OCI-LY3 (cell line): ENCODE data around the gene PCDHGA6.

Source experiments
- H2AFZ ChIP-seq: fragments of 200-600, 300-600 bp; shearing (Covaris generic); 2 replicates; pipeline ENCODE4 v1.6.0; 2014; ENCODE audit warnings: antibody characterized with exemption, low read depth, low read length
- H3K27ac ChIP-seq: fragments of 200-600, 300-600 bp; sonication (generic); 2 replicates; pipeline ENCODE4 v1.5.1; 2014; ENCODE audit warnings: mild to moderate bottlenecking, low read length, moderate library complexity, mixed read lengths
- H3K27me3 ChIP-seq: fragments of 200-600, 300-600 bp; sonication (generic); 2 replicates; pipeline ENCODE4 v1.6.1; 2014; ENCODE audit warnings: low read depth, low read length, mixed read lengths
- H3K36me3 ChIP-seq: fragments of 200-600, 300-600 bp; sonication (generic); replicated peaks from 2 replicates; pipeline ENCODE3; 2014; ENCODE audit warnings: low read depth, low read length, mixed read lengths
- H3K4me1 ChIP-seq: fragments of 300-600, 200-600 bp; sonication (generic); 2 replicates; pipeline ENCODE4 v1.6.1; 2014; ENCODE audit warnings: low read length, mixed read lengths
- H3K4me2 ChIP-seq: fragments of 200-600, 300-600 bp; sonication (generic); 2 replicates; pipeline ENCODE4 v1.6.1; 2014; ENCODE audit warnings: low read length, mixed read lengths
- H3K4me3 ChIP-seq: fragments of 300-600, 200-600 bp; sonication (generic); 2 replicates; pipeline ENCODE4 v1.5.1; 2014; ENCODE audit warnings: antibody characterized with exemption, mild to moderate bottlenecking, low read length, moderate library complexity
- H3K79me2 ChIP-seq: fragments of 300-600, 200-600 bp; shearing (Covaris generic); 2 replicates; pipeline ENCODE4 v1.6.1; 2014; ENCODE audit warnings: mild to moderate bottlenecking, low read length, mixed read lengths
- H3K9ac ChIP-seq: fragments of 300-600, 200-600 bp; shearing (Covaris generic); 2 replicates; pipeline ENCODE4 v1.6.0; 2014; ENCODE audit warnings: mild to moderate bottlenecking, low read length, moderate library complexity
- H3K9me3 ChIP-seq: fragments of 200-600, 300-600 bp; shearing (Covaris generic); 2 replicates; pipeline ENCODE4 v1.6.1; 2014; ENCODE audit warnings: low read length, mixed read lengths; ENCODE audit not compliant: insufficient read depth
- H4K20me1 ChIP-seq: fragments of 200-600, 300-600 bp; sonication (generic); 2 replicates; pipeline ENCODE4 v1.6.1; 2016; ENCODE audit warnings: low read length, mixed read lengths; ENCODE audit not compliant: insufficient read depth
- EZH2phosphoT487 ChIP-seq: fragments of 200-600 bp; shearing (Covaris generic); IDR thresholded peaks from 2 replicates; pipeline ENCODE4 v1.6.1; 2018; ENCODE audit warnings: antibody characterized with exemption, mixed run types, low read depth
- TF ChIP-seq, protein P1 (sequence below): fragments of 200-600, 300-600 bp; sonication (generic); IDR thresholded peaks from 2 replicates; pipeline ENCODE4 v1.5.1; 2014; ENCODE audit warnings: antibody characterized with exemption, low read length, low read depth

Gene PCDHGA6

DNA sequence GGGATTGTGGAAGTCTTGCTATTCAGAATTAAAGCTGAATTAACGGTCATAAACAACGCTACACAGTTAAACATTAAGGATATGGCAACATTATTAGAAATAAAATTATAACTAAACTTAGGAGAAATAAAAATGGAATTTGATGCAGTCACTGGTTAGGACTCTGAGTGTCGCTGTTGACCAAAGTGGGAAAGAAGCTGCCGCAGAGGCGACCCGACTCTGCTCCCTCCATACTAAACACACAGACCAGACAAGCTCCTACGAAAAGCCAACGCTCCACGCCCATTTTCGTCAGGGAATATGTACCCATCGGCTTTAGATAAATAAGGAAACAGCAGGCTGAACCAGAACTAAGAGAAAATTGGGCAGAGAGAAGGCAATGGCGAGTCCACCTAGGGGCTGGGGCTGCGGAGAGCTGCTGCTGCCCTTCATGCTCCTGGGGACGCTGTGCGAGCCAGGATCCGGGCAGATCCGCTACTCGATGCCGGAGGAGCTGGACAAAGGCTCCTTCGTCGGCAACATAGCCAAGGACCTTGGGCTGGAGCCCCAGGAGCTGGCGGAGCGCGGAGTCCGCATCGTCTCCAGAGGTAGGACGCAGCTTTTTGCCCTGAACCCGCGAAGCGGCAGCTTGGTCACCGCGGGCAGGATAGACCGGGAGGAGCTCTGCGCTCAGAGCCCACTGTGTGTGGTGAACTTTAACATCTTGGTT is 9.6 kb upstream of the PCDHGA6 start, which contains the start of gene PCDHGA5:
PCDHGA5 (plus strand) TSS at position 211 of the 709 bp plus-strand sequence; CDS start at position 380, 169 bp downstream.
- H2AFZ ChIP-seq = no peak within 1 kb of the TSS
- H3K27me3 ChIP-seq = no peaks in the 10 kb centered on the region
- no peak for TF ChIP-seq EZH2phosphoT487
- TF ChIP-seq, protein P1, sequence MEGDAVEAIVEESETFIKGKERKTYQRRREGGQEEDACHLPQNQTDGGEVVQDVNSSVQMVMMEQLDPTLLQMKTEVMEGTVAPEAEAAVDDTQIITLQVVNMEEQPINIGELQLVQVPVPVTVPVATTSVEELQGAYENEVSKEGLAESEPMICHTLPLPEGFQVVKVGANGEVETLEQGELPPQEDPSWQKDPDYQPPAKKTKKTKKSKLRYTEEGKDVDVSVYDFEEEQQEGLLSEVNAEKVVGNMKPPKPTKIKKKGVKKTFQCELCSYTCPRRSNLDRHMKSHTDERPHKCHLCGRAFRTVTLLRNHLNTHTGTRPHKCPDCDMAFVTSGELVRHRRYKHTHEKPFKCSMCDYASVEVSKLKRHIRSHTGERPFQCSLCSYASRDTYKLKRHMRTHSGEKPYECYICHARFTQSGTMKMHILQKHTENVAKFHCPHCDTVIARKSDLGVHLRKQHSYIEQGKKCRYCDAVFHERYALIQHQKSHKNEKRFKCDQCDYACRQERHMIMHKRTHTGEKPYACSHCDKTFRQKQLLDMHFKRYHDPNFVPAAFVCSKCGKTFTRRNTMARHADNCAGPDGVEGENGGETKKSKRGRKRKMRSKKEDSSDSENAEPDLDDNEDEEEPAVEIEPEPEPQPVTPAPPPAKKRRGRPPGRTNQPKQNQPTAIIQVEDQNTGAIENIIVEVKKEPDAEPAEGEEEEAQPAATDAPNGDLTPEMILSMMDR = no peak
- no peak within 1 kb of the TSS for H3K4me3 ChIP-seq
- no peaks in the 10 kb centered on the region for H3K9me3 ChIP-seq
- no peaks in the 10 kb centered on the region for H3K36me3 ChIP-seq
- H3K4me1 ChIP-seq = no peaks in the 10 kb centered on the region
- no peaks in the 10 kb centered on the region for H4K20me1 ChIP-seq
- H3K79me2 ChIP-seq = no peaks in the 10 kb centered on the region
- no peak within 1 kb of the TSS for H3K9ac ChIP-seq
- no peak within 1 kb of the TSS for H3K4me2 ChIP-seq
- no peak within 1 kb of the TSS for H3K27ac ChIP-seq

DNA sequence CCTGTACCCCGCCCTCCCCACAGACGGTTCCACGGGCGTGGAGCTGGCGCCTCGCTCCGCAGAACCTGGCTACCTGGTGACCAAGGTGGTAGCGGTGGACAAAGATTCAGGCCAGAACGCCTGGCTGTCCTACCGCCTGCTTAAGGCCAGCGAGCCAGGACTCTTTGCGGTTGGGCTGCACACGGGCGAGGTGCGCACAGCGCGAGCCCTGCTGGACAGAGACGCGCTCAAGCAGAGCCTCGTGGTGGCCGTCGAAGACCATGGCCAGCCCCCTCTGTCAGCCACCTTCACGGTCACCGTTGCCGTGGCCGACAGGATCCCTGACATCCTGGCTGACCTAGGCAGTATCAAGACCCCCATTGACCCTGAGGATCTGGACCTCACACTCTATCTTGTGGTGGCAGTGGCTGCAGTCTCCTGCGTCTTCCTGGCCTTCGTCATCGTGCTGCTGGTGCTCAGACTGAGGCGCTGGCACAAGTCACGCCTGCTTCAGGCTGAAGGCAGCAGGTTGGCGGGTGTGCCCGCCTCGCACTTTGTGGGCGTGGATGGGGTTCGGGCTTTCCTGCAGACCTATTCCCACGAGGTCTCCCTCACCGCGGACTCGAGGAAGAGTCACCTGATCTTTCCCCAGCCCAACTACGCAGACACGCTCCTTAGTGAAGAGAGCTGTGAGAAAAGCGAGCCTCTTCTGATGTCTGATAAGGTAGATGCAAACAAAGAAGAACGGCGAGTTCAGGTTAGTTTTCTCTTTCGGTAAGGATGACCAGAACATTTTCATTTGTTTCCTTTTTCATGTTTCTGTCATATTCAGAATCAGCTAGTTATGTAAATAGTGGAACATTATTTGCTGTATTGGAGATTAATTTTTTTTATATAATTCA is 7.4 kb upstream of the PCDHGA6 start:
- H3K9ac ChIP-seq = no peak overlapping the region
- no peaks in the 10 kb centered on the region for H3K27me3 ChIP-seq
- no peaks in the 10 kb centered on the region for H3K9me3 ChIP-seq
- no peak overlapping the region for H3K4me3 ChIP-seq
- no peaks in the 10 kb centered on the region for H3K36me3 ChIP-seq
- no peak for TF ChIP-seq EZH2phosphoT487
- TF ChIP-seq, protein P1 = no peak
- H3K27ac ChIP-seq = no peak overlapping the region
- H2AFZ ChIP-seq = no peak overlapping the region
- H3K4me2 ChIP-seq = no peak overlapping the region
- H3K4me1 ChIP-seq = no peaks in the 10 kb centered on the region
- no peaks in the 10 kb centered on the region for H3K79me2 ChIP-seq
- H4K20me1 ChIP-seq = no peaks in the 10 kb centered on the region

DNA sequence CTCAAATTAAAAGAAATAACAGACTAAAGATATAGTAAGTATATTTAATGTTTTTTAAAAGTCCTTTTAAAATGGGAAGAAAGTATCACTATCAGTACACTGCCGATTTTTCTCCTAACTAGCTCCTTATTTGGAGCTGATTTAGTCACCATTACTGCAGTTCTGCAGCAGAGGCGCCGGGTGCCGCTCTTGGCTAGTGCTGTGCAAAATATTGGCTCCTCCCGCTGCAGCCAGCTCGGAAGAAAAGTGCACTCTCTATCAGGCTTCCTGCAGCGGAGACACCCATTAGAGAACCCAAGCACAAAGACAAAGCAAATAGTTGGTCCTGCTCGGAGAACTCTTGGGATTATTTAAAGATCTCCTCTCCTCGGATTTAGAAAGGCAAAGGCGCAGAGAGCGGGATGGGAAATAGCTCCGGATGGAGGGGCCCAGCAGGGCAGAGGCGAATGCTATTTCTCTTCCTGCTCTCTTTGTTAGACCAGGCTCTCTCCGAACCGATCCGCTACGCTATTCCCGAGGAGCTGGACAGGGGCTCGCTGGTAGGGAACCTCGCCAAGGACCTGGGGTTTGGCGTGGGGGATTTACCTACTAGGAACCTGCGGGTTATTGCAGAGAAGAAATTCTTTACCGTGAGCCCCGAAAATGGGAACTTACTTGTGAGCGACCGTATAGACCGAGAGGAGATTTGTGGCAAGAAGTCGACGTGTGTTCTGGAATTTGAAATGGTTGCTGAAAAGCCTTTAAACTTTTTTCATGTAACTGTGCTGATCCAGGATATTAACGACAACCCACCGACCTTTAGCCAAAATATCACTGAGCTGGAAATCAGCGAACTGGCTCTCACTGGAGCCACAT is 3.5 kb upstream of the PCDHGA6 start, which contains the start of gene PCDHGB3:
PCDHGB3 (plus strand) TSS at position 249 of the 855 bp plus-strand sequence; CDS start at position 402, 153 bp downstream.
- H2AFZ ChIP-seq = peak within 1 kb of the TSS; percentile 91
- no peaks in the 10 kb centered on the region for H3K27me3 ChIP-seq
- H3K9me3 ChIP-seq = no peaks in the 10 kb centered on the region
- no peaks in the 10 kb centered on the region for H4K20me1 ChIP-seq
- H3K36me3 ChIP-seq = no peaks in the 10 kb centered on the region
- peak within 1 kb of the TSS; percentile 76 for H3K4me3 ChIP-seq
- peak within 1 kb of the TSS; percentile 77 for H3K4me2 ChIP-seq
- H3K9ac ChIP-seq = peak within 1 kb of the TSS; percentile 57
- TF ChIP-seq, protein P1 = peak; percentile 52
- no peak for TF ChIP-seq EZH2phosphoT487
- no peaks in the 10 kb centered on the region for H3K4me1 ChIP-seq
- no peaks in the 10 kb centered on the region for H3K79me2 ChIP-seq
- H3K27ac ChIP-seq = no peak within 1 kb of the TSS
